DMS 273 treated with DMSO at 0.1 percent for 48 hours (cell line): ENCODE data around the gene ZFP82.

Experiments
- DNase-seq: peaks from one replicate; lab custom pipeline; 2025; lab: John Stamatoyannopoulos, UW

The ZFP82 gene

DNA sequence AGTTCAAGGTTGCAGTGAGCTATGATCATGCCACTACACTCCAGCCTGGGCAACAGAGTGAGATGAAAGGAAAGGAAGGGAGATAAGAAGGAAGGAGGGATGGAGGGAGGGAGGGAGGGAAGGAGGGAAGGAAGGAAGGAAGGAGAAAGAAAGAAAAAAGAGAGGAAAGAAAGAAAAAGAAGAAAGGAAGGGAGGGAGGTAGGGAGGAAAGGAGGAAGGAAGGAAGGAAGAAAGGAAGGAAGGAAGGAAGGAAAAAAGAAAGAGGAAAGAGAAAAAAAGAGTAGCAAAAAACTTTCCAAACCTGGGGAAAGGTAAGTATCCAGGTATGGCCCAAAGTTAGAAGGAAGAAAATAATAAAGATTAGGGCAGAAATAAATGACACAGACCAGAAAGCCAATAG lies 46.6 kb downstream of the ZFP82 start:
- DNase-seq = no peak

DNA sequence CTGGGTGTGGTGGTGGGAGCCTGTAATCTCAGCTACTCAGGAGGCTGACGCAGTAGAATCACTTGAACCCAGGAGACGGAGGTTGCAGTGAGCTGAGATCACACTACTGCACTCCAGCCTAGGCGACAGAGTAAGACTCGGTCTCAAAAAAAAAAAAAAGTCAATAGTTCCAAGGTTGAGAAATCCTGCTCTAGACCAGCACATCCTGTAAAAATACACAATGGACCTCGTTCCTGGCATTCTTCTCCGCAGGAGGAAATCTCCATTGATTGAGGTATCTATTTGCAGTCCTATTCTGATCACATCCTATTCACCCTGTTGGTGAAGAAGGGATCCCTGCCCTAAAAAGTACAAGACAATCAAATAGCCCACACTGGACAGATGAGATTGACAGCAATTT lies 54.6 kb downstream of the ZFP82 start:
- no peak for DNase-seq
